Dermis blood vessel endothelial cell (primary cell): ENCODE measurements around the gene ATG16L2. TPM values are rescaled to one million over a fixed set of nuclear protein-coding genes. Genes with fewer than 3 reads are reported as not detected.
"Not testable (repeated sequence)": the region's sequence is repeated elsewhere in the genome, so short reads cannot be mapped to it uniquely, and the experiment has no call there.

Experiments
- DNase-seq: peaks from one replicate; pipeline ENCODE4 v3.0.0; 2010
- total RNA-seq: library from RNA; depleted of rRNA; stranded (reverse); fragments of >200 nt; gene quantifications from 2 replicates; pipeline ENCODE4 v1.2.3, GENCODE V29; 2014

The ATG16L2 gene
- total RNA-seq, 1 donor from 2014 or later, result 22.1 TPM

DNA sequence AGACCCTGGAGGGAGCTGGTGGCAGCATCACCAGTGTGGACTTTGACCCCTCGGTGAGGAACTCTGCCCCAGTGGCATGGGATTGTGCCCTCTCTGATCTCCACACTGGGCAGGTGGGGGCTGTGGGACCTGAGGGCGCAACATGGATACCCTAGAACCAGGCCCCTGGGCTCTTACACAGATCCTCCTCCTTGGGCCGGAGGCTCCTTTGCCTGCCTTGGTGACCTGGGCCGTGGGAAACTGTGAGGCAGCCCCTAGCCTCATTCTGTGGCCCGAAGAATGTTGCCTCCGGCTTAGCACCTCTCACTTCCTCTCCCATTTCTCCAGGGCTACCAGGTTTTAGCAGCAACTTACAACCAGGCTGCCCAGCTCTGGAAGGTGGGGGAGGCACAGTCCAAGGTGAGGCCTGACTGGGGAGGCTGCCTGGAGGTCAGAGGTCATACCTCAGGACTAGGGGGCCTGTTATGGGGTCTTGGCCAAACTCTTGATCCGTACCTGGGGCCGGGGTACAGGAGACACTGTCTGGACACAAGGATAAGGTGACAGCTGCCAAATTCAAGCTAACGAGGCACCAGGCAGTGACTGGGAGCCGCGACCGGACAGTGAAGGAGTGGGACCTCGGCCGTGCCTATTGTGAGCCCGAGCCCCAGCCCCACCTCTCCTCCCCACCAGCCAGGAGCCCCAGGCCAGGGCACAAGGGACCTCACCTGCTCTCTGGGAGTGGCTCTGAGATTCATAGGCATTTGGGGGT lies 12.2 kb downstream of the ATG16L2 start:
- DNase-seq, result no peak

DNA sequence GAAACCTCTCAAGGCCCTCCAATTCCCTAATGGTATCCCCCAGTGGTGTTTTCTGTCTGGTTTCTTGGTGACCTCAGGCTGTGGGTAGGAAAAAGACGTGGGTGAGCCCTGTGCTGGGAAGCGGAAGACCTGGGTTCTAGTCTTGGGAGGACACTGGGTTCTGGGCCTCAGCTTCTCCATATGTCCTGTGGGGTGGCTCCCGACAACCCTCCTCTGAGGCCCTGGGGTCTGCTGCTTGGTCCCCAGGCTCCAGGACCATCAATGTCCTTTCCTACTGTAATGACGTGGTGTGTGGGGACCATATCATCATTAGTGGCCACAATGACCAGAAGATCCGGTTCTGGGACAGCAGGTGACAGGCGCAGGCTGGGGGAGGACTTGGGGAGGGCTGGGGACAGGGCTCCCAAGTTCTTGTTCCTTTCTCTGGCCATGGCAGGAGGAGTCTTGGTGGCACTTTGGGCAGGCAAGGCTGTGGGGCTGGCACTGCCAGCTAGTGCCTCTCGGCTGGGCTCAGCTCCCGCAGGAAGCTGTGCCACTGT lies 12.8 kb downstream of the ATG16L2 start:
- no peak for DNase-seq

DNA sequence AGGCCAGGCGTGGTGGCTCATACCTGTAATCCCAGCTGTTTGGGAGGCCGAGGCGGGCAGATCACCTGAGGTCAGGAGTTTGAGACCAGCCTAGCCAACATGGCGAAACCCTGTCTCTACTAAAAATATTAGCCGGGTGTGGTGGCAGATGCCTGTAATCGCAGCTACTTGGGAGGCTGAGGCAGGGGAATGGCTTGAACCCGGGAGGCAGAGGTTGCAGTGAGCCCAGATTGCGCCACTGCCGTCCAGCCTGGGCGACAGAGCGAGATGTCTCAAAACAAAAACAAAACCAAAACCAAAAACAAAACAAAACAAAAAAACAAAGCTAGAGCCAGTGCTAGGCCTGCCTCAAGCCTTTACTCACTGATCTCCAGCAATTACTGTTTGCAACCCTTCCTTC lies 13.4 kb downstream of the ATG16L2 start:
- DNase-seq, result not testable (repeated sequence)

DNA sequence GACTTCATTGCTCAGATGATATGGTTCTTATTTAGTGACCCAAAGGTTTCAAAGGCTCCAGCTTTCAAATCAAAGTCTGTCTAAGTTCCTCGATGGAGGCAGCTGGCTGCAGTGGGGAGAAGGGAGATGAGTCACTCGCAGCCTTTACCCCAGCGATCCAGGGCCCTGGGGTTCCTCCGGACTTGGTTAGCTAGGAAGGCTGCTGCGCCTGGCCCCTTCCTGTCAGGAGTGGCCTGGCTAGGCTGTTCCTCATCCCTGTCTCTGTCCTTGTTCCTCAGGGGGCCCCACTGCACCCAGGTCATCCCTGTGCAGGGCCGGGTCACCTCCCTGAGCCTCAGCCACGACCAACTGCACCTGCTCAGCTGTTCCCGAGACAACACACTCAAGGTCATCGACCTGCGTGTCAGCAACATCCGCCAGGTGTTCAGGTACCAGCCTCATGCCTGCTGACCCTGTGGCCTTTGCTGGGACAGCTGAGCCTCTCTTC lies 13.9 kb downstream of the ATG16L2 start:
- DNase-seq, result peak; percentile 55

DNA sequence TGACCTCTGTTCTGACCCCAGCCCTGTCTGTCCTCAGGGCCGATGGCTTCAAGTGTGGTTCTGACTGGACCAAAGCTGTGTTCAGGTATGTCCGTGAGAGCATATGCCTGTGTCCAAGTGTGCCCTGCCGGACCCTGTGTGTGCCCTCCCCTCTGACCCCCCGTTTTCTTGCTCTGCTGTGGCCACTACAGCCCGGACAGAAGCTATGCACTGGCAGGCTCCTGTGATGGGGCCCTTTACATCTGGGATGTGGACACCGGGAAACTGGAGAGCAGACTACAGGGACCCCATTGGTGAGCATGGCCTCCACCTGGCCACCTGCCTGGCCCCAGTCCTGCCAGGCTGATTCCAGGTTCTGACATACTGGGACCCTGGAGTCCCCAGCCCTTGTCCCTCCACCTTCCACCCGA lies 14.5 kb downstream of the ATG16L2 start:
- no peak for DNase-seq

DNA sequence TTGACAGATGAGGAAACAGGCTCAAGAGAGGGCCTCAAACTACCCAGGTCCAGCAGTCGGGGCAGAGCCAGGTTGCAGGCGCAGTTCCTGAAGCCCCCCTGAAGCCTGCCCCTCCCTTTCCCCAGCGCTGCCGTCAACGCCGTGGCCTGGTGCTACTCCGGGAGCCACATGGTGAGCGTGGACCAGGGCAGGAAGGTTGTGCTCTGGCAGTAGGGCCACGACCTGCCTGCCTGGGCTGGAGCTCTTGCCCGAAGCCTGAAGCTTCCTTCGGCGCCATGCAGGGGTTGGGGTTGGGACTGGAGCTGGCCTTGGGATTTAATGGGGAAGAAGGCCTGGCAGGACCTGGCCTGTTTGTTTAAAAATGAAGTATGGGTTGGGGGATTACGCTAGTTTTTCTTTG lies 15.0 kb downstream of the ATG16L2 start:
- DNase-seq, result no peak

DNA sequence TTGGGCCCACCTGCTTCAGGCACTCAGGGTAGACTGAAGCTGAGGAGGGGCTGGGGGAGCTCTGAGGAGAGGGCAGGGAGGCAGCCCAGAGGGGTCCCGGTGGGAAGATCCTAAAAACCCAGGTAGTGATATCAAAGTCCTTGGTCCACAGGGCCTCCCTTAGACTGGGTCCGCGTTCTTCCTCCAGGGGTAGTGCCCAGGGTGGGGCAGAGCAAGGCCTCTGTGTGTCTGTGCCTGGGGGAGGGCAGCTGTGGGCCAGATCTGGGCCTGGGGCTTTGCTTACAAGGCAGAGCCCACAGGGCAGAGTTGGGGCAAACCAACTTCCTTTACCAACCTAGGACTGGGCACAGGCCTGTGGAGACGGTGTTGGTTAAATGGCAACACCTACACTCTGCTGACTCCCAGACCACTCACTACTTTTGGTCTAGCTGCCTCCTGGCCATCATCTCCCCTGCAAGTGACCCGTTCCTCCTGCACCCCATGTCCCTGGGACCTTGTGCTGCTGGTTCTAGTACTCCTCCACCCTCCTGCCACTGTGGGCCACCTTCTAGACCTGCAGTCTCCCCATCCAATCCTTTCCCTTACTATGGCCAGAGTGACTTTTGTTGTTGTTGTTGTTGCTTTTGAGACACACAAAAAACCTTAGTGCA lies 15.8 kb downstream of the ATG16L2 start:
- no peak for DNase-seq

DNA sequence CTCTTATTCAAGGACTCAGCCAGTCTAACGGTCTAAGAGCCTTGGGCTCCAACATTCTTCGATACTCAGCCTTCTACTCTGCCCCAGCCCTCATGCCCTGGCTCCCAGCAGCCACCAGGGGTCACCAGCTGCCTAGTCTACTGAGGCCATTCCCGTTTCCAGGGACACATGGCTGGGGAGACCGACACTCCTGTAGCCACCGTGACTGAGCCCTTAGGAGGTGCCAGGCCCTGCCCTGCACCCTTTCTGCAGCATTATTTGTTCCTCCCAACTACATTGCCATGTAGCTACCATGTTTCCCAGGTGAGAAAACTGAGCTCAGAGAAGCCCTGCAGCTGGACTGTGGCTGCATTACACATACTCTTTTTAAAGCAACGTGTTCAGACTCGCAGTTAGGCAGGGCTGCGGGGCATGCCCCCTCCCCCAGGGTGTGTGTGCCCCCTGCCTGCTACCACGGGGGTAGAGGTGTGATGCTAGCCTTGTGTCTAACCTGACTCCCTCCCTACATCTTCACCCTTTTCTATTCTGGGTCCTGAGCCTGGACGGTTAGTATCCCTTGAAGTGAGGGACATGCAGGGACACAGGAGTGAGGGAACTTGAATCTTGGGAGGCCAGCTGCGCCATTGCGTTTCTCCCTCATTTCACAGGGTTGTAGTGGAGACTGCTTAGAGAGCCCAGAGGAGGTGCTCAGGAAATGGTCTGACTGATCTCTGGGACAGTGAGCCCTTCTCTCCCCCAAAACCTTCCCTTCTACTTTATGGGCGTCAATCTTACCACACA lies 17.5 kb downstream of the ATG16L2 start:
- DNase-seq, result peak; percentile 90

DNA sequence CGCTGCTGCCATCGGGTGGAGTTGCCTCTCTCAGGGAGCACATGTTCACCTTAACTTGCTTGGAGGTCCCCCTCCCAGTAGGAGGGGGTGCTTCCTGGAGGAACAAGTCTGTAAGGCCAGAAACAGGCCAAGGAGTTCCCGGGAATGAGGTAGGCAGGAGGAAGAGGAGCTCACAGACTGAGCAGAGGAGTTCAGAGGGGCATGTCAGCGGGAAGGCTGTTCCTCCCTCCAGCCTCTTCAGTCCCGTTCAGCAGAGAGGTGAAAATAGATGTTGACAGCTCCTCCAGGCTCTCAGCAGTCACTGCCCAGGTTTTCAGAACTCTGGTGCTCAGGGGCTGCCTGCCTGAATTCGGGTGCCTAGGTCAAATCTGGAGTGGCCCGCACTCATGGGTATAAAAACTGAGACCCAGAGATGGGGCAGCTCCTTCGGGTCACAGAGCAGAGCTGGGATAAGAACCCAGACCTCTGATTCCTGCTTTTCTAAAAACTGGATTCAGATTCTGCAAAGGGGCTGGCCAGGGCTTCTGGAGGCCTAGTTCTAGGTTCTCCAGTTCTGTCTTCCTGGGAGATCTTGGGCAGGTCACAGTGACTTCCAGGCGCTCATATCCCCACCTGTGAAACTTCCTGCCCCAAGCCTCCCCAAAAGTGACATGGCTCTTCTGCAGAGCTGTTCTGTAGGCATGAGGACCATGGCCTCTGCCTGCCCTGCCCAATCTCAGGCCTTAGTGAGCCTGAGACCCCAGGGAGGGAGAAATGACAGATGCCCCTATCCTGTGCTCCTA lies 18.3 kb downstream of the ATG16L2 start:
- DNase-seq, result no peak

DNA sequence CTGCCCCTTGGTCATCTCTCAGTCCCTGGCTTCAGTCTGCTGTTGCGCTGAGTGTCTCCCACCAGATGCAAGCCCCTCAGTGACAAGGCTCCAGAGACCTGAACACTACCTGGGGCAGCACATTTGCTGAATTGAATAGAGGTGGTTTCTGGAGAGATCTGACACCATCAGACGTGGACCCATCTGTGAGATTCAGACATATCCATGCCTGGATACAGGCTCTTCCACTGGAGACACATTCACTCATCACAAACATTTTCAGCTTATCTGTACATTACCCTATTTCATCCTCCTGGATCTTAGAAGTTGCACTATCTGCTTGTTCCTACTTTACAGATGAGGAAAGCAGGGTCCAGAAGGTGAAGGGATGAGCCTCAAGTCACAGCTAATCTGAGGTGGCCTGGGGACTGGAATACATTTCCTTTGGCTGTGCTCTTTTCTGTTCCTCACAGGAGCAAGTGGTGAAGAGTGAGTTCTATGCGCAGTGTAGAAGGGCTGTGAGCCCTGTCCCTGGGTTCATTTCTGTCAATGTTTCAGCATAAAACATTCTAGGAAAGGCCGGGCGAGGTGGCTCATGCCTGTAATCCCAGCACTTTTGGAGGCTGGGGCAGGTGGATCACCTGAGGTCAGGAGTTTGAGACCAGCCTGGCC lies 19.0 kb downstream of the ATG16L2 start:
- no peak for DNase-seq

DNA sequence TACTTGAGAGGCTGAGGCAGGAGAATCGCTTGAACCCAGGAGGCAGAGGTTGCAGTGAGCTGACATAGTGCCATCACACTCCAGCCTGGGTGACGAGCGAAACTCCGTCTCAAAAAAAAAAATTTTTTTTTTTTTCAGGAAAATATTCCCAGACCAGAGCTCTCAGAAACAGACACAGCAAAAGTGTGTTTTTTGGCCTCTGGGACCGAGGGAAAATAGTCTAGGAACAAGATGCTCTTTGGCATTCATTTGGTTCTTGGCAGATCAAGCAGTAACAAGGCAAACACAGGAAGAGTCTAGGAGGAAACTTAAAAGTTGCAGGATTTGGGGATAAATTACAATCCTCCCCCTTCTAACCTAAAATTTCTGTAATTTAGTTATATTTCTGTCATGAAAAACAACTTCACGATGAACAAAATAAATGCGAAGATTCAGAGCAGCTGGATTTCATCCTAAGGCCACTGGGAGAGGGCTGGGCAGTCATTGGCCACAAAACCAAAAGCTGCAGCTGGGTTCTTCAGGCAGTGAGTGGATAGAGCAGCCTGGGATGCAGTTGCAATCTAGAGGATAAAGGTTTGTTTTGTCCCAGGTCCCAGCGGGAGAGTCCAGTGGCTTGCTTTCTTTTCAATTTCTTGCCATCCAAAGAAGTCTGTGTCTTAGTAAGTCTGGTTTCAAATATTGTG lies 19.7 kb downstream of the ATG16L2 start:
- no peak for DNase-seq

DNA sequence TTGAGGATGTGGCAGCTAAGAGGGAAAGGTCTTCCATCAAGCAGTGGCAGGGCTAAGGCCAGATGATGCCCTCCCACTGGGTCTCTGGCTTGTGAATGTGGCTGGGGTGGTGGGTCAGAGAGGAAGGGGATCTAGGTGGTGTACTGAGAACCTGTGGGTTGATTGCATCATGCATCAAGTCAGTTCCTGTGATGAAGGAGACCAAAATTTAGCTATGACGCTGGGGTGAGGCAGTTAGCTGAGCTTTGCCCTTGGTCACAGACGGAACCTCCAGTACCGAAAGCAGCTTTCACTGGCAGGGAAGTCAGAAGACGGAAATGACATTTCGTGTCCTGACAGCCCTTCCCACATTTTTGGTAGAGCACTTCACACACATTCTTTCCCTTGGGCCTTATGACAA lies 20.7 kb downstream of the ATG16L2 start:
- DNase-seq, result no peak

DNA sequence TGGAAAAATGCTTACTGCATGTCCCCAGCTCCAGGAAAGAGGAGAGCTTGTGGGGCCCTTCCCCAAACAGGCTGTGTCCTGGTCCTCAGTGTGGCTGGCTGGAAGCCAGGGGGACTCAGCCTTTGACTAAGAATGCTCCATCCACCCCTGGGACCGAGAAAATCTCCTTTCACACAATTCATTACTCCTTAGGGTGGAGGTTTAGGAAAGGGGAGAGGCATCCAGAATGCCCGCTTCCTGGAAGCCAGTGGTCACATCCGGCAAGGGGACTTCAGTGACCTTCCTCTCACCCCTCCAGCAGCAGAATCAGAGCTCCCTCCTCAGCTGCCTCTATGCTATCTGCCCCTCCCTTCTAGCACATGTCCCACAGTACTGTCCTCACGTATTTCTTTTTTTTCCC lies 21.9 kb downstream of the ATG16L2 start:
- DNase-seq, result peak; percentile 55

DNA sequence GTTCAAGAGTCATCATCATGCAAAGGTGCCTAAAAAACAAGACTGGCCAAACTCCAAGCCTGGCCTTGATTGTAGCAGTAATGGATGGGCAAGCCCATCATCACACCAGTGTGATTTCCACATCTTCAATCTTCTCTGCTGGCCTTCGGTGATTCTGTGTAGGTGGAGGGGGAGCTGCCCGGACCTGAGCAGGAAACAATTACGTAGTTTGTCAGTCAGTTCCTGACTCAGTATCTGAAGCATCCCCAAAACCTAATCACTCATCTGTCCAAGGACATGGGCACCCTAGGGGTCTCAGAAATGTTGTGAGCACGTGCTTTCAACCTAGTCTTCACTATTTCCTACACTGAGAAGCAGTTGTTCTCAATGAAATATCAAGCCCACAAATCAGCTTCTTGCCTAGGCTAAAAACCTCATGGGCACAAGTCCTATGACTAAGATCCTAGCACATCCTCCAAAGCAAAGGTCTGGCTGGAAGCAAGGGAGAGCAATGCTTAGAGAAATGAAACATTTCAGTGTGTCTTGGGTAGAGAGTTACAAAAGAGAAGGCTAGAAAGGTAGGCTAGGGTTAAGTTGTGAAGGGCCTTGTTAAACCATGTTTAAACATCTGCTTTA lies 24.6 kb downstream of the ATG16L2 start:
- DNase-seq, result no peak

DNA sequence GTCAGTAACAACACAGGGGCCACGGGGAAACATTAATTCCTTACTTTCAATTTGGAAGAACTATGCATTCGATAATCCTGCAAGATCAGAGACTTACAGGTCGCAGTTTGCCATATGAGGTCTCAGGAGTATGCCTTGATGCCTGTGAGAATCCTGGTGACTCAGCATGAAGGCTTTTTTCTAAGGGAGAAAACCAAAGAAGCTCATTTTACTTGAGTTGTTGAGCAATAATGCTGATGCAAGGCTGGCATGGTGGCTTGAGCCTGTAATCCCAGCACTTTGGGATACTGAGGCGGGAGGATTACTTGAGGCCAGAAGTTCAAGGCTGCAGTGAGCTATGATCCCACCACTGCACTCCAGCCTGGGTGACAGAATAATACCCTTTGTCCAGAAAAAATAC lies 26.6 kb downstream of the ATG16L2 start:
- DNase-seq, result no peak

DNA sequence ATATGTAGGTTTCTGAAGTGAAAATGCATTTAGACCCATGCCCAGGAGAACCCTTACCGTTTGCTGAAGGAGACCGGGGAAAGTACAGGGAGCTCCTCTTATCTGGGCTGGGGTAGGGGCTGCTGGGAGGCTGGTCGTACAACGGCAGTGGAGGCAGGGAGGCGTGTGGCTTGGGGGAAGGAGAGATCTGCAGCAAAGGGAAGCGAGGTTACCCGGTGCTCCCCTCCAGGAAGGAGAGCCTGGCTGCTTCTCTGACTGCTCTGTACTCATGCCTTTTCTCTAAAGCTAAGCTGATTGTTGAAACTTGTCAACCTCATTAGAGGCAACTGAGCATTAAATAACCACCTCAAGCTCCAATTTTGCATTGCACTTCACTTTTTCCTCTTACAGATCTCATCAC lies 27.2 kb downstream of the ATG16L2 start:
- DNase-seq, result no peak

DNA sequence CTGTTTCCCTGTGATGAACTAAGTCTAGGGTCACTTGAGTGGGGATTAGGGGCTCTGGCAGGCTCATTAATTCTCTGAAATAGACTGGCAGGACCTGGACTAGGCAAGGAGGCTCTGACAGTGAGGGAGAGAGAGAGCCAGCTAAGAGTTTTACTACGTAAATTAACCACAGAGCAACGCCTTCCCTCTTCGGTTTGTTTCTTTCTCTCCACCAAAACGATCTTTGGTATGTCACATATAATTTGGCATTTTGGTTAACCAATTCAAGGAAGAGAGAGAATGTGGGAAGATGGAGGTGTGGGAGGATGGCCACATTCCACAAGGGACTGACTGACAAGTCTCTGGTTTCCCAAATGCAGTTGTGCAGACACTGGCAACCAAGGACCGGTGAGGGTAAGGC lies 27.9 kb downstream of the ATG16L2 start:
- no peak for DNase-seq

DNA sequence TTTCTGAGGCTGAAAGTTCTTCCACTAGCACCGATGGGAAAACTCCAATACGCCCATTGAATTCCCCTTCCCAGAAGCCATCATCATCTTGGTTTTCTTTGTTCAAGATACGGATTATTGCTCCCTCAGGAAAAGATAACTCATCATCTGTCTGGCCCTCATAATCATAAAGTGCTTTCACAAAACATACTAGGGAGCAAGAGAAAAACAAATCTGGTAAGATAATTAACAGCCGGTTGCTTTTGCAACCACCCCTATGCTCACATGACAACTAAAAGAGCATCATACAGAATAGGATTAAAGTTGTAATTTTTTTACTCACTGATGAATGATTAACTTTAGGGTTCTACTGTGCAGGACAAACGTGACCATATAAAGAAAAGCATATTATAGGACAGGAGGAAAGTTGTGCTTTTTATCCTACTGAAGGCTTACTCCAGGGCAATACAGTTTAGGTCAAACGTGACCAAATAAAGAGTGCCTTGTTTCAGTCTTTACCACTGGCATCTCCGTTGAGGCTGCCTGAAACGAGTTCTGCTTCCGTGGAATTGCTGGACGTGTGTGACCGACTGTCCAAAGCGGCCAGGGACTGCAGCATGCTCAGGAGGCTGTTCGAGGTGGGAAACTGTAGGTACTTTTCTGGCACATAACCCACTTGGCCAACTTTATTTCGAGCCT lies 28.6 kb downstream of the ATG16L2 start:
- DNase-seq, result no peak

DNA sequence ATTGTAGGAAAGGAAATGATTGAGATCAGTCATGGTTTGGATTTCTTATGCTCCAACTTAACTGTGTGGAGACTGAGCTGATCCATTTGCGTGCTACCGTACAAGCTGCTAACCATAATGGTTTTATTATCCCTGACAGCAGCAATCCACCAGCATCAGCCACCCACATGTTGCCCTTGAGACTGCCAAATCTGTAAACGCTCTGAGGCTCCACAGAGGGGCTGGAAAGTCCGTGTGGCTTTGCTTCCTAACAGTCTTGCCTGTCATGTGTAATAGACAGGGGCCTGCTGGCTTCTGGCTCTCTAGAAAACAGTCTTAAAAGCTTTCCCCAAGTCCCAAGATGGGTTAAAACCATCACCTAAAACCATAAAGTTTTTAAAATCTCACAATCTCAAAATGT lies 30.1 kb downstream of the ATG16L2 start:
- no peak for DNase-seq

DNA sequence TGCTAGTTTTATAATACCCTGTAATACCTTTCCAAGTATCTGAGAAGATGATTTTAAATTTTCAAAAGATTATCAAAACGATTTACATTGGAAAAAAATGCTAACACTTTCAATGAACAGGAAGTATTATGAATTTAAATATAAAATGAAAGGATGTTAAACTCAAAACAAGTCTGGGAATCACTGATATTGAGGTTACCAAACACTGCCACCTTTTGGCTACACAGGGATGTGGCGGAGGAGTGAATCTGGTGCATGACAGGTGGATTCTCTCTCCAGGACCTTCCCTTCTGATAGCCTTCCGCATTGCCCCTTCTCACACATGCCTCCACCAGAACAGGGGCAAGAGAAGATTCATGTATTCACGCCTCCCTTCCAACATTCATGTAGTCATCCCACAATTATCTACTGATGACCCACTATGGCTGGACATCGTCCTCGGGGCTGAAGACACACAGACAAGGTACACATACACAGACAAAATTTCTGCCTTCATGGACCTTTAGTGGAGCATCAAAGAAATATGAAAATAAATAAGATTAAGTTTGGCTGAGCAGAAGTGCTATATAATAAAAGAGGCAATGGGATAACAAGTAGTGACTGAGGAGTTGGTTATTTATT lies 34.7 kb downstream of the ATG16L2 start:
- DNase-seq, result peak; percentile 73
